GM18505 (cell line): ENCODE results near the gene CRAT.

Experiments used
- ATAC-seq: cut with Tn5 transposase; IDR thresholded peaks from one replicate; pipeline ENCODE4 v1.9.1; 2021; ENCODE audit not compliant: unreplicated experiment
- POLR2A ChIP-seq: IDR thresholded peaks from 4 replicates; pipeline ENCODE4 v1.6.1; 2011; ENCODE audit warnings: borderline replicate concordance; ENCODE audit not compliant: insufficient read depth, insufficient read length; ENCODE audit errors: extremely low read depth

CRAT gene

GRCh38 chr9:129111528-129112151 lies 1.0 kb upstream of the CRAT start:
- peak; percentile 20 for ATAC-seq

GRCh38 chr9:129109952-129110739 lies 447 bp downstream of the CRAT start:
- TF ChIP-seq POLR2A = no peak
- no peak for ATAC-seq

More at GRCh38 chr9:129111528-129112151, 1.0 kb upstream of the CRAT start:
- TF ChIP-seq POLR2A = no peak

DNA sequence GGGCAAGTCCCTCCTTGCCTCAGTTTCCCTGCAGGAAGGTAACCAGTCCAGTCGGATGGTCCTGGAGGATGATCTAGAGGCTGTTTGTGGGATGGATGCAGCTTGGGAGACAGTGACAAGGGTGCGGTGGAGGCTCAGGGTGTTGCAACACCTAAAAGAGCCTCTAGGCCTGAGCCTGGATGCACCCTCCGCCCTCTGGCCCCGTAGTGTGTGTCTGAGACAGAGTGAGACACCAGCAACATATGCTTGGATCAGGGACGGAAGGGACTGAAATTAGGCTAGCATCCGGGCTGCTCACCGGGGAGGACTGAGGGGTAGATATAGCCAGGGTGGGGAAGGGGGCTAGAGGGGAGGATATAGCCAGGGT lies 1.1 kb downstream of the CRAT start:
- TF ChIP-seq POLR2A = no peak
- no peak for ATAC-seq

- no peak for ATAC-seq
- TF ChIP-seq POLR2A = no peak
Observed at GRCh38 chr9:129108805-129109536, 1.6 kb downstream of the CRAT start.

DNA sequence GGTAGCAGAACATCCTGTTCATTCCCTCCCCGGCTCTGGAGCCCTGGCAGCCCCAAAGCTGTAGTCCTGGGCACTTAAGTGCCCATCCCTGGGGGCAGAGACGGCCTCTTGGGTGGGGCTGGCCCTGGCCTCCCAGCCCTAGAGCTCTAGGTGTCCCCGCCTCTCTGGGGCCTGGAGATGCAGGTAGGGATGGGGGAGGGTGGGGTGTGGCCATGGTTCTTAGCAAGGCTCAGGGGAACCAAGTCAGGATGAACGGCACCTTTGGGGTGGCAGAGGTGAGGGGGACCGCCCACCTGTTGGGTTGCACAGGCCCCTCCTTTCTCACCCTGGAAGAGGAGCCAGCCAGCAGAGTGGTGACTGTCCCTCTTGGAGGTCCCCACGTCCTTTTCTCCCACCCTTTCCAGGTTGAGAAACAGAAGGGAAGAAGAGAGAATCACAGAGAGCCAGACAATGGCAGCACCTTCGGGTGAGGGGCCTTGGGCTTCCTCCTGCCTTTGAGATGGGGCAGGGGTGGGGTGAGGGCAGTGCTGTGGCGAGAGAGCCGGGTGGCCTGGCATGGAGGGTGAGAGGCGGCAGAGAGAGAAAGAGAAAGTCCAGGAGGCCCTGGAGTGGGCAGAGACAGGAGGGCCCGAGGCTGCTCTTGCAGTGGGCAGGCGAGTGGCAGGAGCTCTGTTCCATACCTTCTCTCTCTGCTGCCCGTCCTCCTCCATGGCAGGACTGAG lies 2.3 kb downstream of the CRAT start:
- no peak for ATAC-seq
- no peak for TF ChIP-seq POLR2A

DNA sequence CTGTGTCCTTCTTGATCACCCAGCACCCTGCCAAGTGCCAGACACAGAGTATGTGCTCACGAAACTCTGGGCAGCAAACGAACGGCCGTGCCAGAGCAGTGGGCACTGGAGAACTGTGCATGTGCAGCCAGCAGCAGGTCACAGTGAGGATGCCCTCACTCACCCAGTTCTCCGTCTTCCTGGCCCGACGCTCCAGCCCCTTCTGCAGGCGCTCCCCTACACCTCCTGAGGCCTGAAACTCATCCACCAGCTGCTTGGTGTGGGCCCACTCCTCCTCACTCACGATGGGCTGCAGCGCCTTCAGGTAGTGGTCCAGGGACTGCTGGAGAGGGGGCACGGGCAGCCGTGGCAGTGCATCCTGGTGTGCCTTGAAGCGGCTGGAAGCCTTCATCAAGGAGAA lies 2.9 kb downstream of the CRAT start:
- no peak for ATAC-seq
- no peak for TF ChIP-seq POLR2A

GRCh38 chr9:129105857-129106694 lies 4.5 kb downstream of the CRAT start:
- no peak for TF ChIP-seq POLR2A
- no peak for ATAC-seq

DNA sequence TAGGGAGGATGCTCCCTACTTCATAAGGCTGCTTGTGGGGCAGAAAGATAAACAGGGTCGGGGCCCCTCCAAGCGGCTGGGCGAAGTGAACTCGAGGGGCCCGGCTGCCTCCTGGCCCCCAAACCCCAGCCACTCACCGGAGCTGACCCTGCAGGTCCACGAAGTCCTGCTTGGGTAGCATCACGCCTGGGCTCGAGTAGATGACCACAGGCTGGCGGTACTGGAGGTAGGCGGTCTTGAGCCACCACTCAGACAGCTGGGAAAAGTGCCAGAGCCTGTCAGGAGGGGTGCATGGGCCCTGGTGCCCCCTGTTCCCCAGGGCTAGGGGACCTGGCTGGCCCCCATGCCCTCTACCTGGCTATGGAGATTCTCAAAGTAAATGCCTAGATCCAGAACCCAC lies 6.5 kb downstream of the CRAT start:
- no peak for TF ChIP-seq POLR2A
- no peak for ATAC-seq

DNA sequence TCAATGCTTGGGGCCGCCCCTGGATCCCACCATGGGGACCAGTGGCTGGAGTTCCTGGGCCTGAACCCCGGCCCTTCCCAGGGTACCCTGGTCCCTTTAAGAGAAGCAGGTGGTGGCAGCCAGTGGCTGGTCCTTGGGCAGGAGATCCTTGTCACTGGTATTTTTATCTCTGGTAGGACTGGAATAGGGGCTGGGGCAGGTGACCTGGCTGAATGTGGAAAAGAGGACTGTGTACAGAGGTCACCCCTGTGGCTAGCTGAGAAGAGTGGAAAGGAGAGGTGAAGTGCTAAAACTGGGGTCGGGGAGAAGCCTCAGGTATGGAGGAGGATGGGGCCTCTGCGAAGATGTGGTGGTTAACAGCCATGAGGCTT lies 7.0 kb downstream of the CRAT start:
- ATAC-seq = no peak
- no peak for TF ChIP-seq POLR2A

GRCh38 chr9:129102791-129103594 lies 7.6 kb downstream of the CRAT start:
- TF ChIP-seq POLR2A = no peak
- ATAC-seq = no peak

- no peak for ATAC-seq
- TF ChIP-seq POLR2A = no peak
Observed at GRCh38 chr9:129102095-129102525, 8.5 kb downstream of the CRAT start.

DNA sequence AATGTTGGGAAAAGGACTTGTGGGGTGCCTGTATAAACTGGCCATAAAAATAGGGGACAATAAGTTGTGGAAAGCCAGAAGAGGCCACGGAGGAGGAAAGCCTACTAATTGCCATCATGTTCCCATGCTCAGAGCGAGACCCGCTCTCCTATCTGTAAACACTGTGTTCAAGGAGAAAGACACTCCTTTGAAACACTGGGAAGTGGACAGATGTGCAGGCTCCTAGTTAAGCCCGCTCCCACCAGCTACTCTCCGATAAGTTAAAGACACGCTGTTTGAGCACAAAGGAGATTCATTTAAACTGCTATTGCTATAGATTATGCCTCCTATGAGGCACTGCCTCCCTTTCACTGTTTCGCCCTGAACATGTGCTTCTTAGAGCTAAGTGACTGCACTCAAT lies 9.3 kb downstream of the CRAT start:
- ATAC-seq = no peak
- TF ChIP-seq POLR2A = no peak
